Osteoblast (primary cell): ENCODE results near the gene G6PC2. TPM values are rescaled to one million over a fixed set of nuclear protein-coding genes. Genes with fewer than 3 reads are reported as not detected.
"Not testable (repeated sequence)": the region's sequence is repeated elsewhere in the genome, so short reads cannot be mapped to it uniquely, and the experiment has no call there.

Experiments used
- DNase-seq: peaks from one replicate; pipeline ENCODE4 v3.0.0; 2011; ENCODE audit warnings: low spot score, mixed read lengths; ENCODE audit not compliant: insufficient read length; ENCODE audit errors: missing footprints
- H2AFZ ChIP-seq: 2 replicates; pipeline ENCODE4 v1.6.0; 2011; ENCODE audit warnings: mild to moderate bottlenecking, low read length
- H3K27ac ChIP-seq: 2 replicates; pipeline ENCODE4 v1.5.1; 2011; ENCODE audit warnings: mild to moderate bottlenecking, low read depth, low read length, moderate library complexity
- H3K27me3 ChIP-seq: 2 replicates; pipeline ENCODE4 v1.6.0; 2012; ENCODE audit warnings: mild to moderate bottlenecking, control low read depth, inconsistent platforms, low read length, moderate library complexity; ENCODE audit not compliant: insufficient read depth
- H3K36me3 ChIP-seq: 2 replicates; pipeline ENCODE4 v1.5.1; 2011; ENCODE audit warnings: mild to moderate bottlenecking, low read length, control low read depth, moderate library complexity; ENCODE audit not compliant: insufficient read depth
- H3K4me1 ChIP-seq: 2 replicates; pipeline ENCODE4 v1.5.1; 2011; ENCODE audit warnings: mild to moderate bottlenecking, low read length, control low read depth, moderate library complexity; ENCODE audit not compliant: insufficient read depth
- H3K4me2 ChIP-seq: 2 replicates; pipeline ENCODE4 v1.6.0; 2011; ENCODE audit warnings: mild to moderate bottlenecking, low read length; ENCODE audit not compliant: insufficient read depth
- H3K4me3 ChIP-seq: fragments of 200-600 bp; sonication (generic); 3 replicates; pipeline ENCODE4 v1.5.1; 2012; ENCODE audit warnings: mild to moderate bottlenecking, low read length, inconsistent platforms; ENCODE audit not compliant: insufficient read depth
- H3K79me2 ChIP-seq: 2 replicates; pipeline ENCODE4 v1.6.0; 2012; ENCODE audit warnings: mild to moderate bottlenecking, low read length, control low read depth, inconsistent platforms; ENCODE audit not compliant: insufficient read depth
- H3K9me3 ChIP-seq: 2 replicates; pipeline ENCODE4 v1.5.1; 2011; ENCODE audit warnings: low read depth, low read length, control low read depth
- H4K20me1 ChIP-seq: 2 replicates; pipeline ENCODE4 v1.6.0; 2012; ENCODE audit warnings: mild to moderate bottlenecking, low read length, control low read depth; ENCODE audit not compliant: insufficient read depth
- CTCF ChIP-seq: IDR thresholded peaks from 2 replicates; pipeline ENCODE4 v1.5.1; 2011; ENCODE audit warnings: mild to moderate bottlenecking, low read depth, low read length, moderate library complexity; ENCODE audit errors: extremely low read depth
- total RNA-seq: library from RNA; depleted of rRNA; stranded (reverse); fragments of >200 nt; gene quantifications from 2 replicates; pipeline ENCODE4 v1.2.3, GENCODE V29; 2012

Gene G6PC2
- total RNA-seq, 1 donor, result not detected

- DNase-seq, result no peak
- Histone ChIP-seq H3K4me1 (peaks cover 5% of the 10 kb centered on the region), H3K36me3 (no peaks in the 10 kb centered on the region), H3K9me3 (no peaks in the 10 kb centered on the region), H3K79me2 (no peaks in the 10 kb centered on the region), H2AFZ (no peak overlapping the region), H3K4me3 (no peak overlapping the region), H3K4me2 (no peak overlapping the region), H3K27me3 (peaks cover 11% of the 10 kb centered on the region), H4K20me1 (no peaks in the 10 kb centered on the region), H3K27ac (no peak overlapping the region)
- TF ChIP-seq CTCF, result no peak
Observed at GRCh38 chr2:168930242-168930641, 29.2 kb downstream of the G6PC2 start.

GRCh38 chr2:168932174-168932573 is 31.1 kb downstream of the G6PC2 start:
- H3K27me3 ChIP-seq, H3K4me3 ChIP-seq, H3K36me3 ChIP-seq, H3K79me2 ChIP-seq, H4K20me1 ChIP-seq, H3K27ac ChIP-seq, H3K4me2 ChIP-seq, DNase-seq, H3K9me3 ChIP-seq, H2AFZ ChIP-seq: not testable (repeated sequence)
- H3K4me1 ChIP-seq, result peaks cover 14% of the 10 kb centered on the region

GRCh38 chr2:168934826-168935225 is 33.7 kb downstream of the G6PC2 start:
- Histone ChIP-seq H2AFZ (no peak overlapping the region), H3K79me2 (no peaks in the 10 kb centered on the region), H3K36me3 (no peaks in the 10 kb centered on the region), H3K4me3 (no peak overlapping the region), H4K20me1 (no peaks in the 10 kb centered on the region), H3K4me2 (no peak overlapping the region), H3K9me3 (no peaks in the 10 kb centered on the region), H3K27ac (no peak overlapping the region), H3K27me3 (no peaks in the 10 kb centered on the region), H3K4me1 (peaks cover 20% of the 10 kb centered on the region)
- DNase-seq, result no peak
- TF ChIP-seq CTCF, result no peak

GRCh38 chr2:168935810-168936581 is 34.9 kb downstream of the G6PC2 start:
- Histone ChIP-seq H2AFZ (peak overlapping the region; percentile 73), H3K4me1 (peaks cover 20% of the 10 kb centered on the region), H4K20me1 (no peaks in the 10 kb centered on the region), H3K4me2 (peak overlapping the region; percentile 73), H3K9me3 (no peaks in the 10 kb centered on the region), H3K27me3 (no peaks in the 10 kb centered on the region), H3K36me3 (no peaks in the 10 kb centered on the region), H3K4me3 (no peak overlapping the region), H3K27ac (peak overlapping the region; percentile 53), H3K79me2 (no peaks in the 10 kb centered on the region)
- peak; percentile 73 for DNase-seq
- TF ChIP-seq CTCF, result no peak
